Right ventricle myocardium inferior (tissue), 1 donor: ENCODE measurements around the gene STARD4. TPM values are rescaled to one million over a fixed set of nuclear protein-coding genes. Genes with fewer than 3 reads are reported as not detected.

Source experiments
- total RNA-seq: library from RNA; stranded (reverse); fragmentation: NEBNext Ultra II Directional; extraction: Animal tissue kit (Norgen Biotek cat#: 25700); gene quantifications from one replicate; pipeline ENCODE4 v1.2.1, GENCODE V29; 2021
- donor health status: DM: no; HTN: yes; CAD: no; lungs with severe emphysema.

STARD4 gene
- total RNA-seq, 1 donor from 2014 or later, result 2.9 TPM

Other genes with a start within 250 kb of the STARD4 start
- 26.2 TPM for gene NREP, start 244.7 kb upstream of the STARD4 start, total RNA-seq